ENCODE results near the gene LRRC8A. TPM values are rescaled to one million over a fixed set of nuclear protein-coding genes. Genes with fewer than 3 reads are reported as not detected.
"Not testable (repeated sequence)": the region's sequence is repeated elsewhere in the genome, so short reads cannot be mapped to it uniquely, and the experiment has no call there.

LRRC8A gene
- total RNA-seq, 2 experiments from 2014 or later = 13.1 to 13.2 TPM

- DNase-seq; H3K27ac Mint-ChIP-seq; H3K4me1 Mint-ChIP-seq (ENCODE audit: low read depth); H3K9me3 Mint-ChIP-seq; intact Hi-C loops (cut with micrococcal nuclease); H3K27me3 Mint-ChIP-seq (ENCODE audit: low read depth); H3K4me3 Mint-ChIP-seq: not testable (repeated sequence)
- H3K36me3 Mint-ChIP-seq (ENCODE audit: low read depth) = peaks cover 14% of the 10 kb centered on the region
- CTCF ChIA-PET = interaction anchor here (2.0 kb wide), 1 partner anchor 77 kb away, joined by 13 read pairs; no protein-coding TSS in a partner anchor
These were observed 30.9 kb upstream of the LRRC8A start for GRCh38 chr9:128851024-128851423.

GRCh38 chr9:128851779-128852600 lies 29.9 kb upstream of the LRRC8A start:
- H3K36me3 Mint-ChIP-seq (ENCODE audit: low read depth) = peaks cover 15% of the 10 kb centered on the region
- H3K4me1 Mint-ChIP-seq (ENCODE audit: low read depth); H3K9me3 Mint-ChIP-seq; intact Hi-C loops (cut with micrococcal nuclease); H3K4me3 Mint-ChIP-seq; H3K27ac Mint-ChIP-seq; H3K27me3 Mint-ChIP-seq (ENCODE audit: low read depth): not testable (repeated sequence)
- peak; percentile 27 for DNase-seq
- CTCF ChIA-PET = interaction anchor here (1.0 to 2.0 kb wide), 4 partner anchors 10 to 76 kb away, joined by 3 to 13 read pairs (median 4); partner anchors contain the start of gene ENDOG

- DNase-seq; H3K4me1 Mint-ChIP-seq (ENCODE audit: low read depth); H3K4me3 Mint-ChIP-seq; H3K9me3 Mint-ChIP-seq; H3K27ac Mint-ChIP-seq; H3K27me3 Mint-ChIP-seq (ENCODE audit: low read depth); intact Hi-C loops (cut with micrococcal nuclease): not testable (repeated sequence)
- peaks cover 14% of the 10 kb centered on the region for H3K36me3 Mint-ChIP-seq (ENCODE audit: low read depth)
- CTCF ChIA-PET = interaction anchor here (1.0 to 2.0 kb wide), 4 partner anchors 9 to 76 kb away, joined by 3 to 13 read pairs (median 4); partner anchors contain the start of gene ENDOG
These were observed 29.3 kb upstream of the LRRC8A start for GRCh38 chr9:128852646-128853045.

GRCh38 chr9:128854454-128854853 lies 27.5 kb upstream of the LRRC8A start:
- H3K36me3 Mint-ChIP-seq (ENCODE audit: low read depth) = peaks cover 13% of the 10 kb centered on the region
- H3K9me3 Mint-ChIP-seq; H3K27ac Mint-ChIP-seq; H3K4me1 Mint-ChIP-seq (ENCODE audit: low read depth); intact Hi-C loops (cut with micrococcal nuclease); CTCF ChIA-PET; H3K4me3 Mint-ChIP-seq; H3K27me3 Mint-ChIP-seq (ENCODE audit: low read depth); DNase-seq: not testable (repeated sequence)

GRCh38 chr9:128858476-128858875 lies 23.5 kb upstream of the LRRC8A start:
- intact Hi-C loops (cut with micrococcal nuclease); H3K36me3 Mint-ChIP-seq (ENCODE audit: low read depth); CTCF ChIA-PET; H3K4me3 Mint-ChIP-seq; H3K27me3 Mint-ChIP-seq (ENCODE audit: low read depth); H3K27ac Mint-ChIP-seq; H3K9me3 Mint-ChIP-seq; H3K4me1 Mint-ChIP-seq (ENCODE audit: low read depth); DNase-seq: not testable (repeated sequence)

- H3K9me3 Mint-ChIP-seq = no peaks in the 10 kb centered on the region
- no peak overlapping the region for H3K4me3 Mint-ChIP-seq
- H3K4me1 Mint-ChIP-seq (ENCODE audit: low read depth) = peaks cover 9% of the 10 kb centered on the region
- no peak for DNase-seq
- H3K36me3 Mint-ChIP-seq (ENCODE audit: low read depth) = peaks cover 3% of the 10 kb centered on the region
- H3K27me3 Mint-ChIP-seq (ENCODE audit: low read depth) = no peaks in the 10 kb centered on the region
- no peak overlapping the region for H3K27ac Mint-ChIP-seq
- CTCF ChIA-PET = interaction anchor here (1.4 to 8.0 kb wide), 3 partner anchors 18 to 66 kb away, joined by 3 to 109 read pairs (median 9); no protein-coding TSS in a partner anchor
- intact Hi-C loops (cut with micrococcal nuclease) = no loop called here
These were observed 21.0 kb upstream of the LRRC8A start for GRCh38 chr9:128860937-128861336.

GRCh38 chr9:128861501-128861900 lies 20.4 kb upstream of the LRRC8A start:
- CTCF ChIA-PET = interaction anchor here (0.8 to 8.0 kb wide), 7 partner anchors 14 to 66 kb away, joined by 3 to 109 read pairs (median 4); partner anchors contain the start of gene ENDOG
- Mint-ChIP-seq H3K27me3 (ENCODE audit: low read depth) (no peaks in the 10 kb centered on the region), H3K27ac (no peak overlapping the region), H3K4me3 (no peak overlapping the region), H3K36me3 (ENCODE audit: low read depth) (peaks cover 1% of the 10 kb centered on the region), H3K4me1 (ENCODE audit: low read depth) (peaks cover 9% of the 10 kb centered on the region), H3K9me3 (no peaks in the 10 kb centered on the region)
- no peak for DNase-seq
- intact Hi-C loops (cut with micrococcal nuclease) = no loop called here

GRCh38 chr9:128862401-128862851 lies 19.5 kb upstream of the LRRC8A start:
- H3K4me3 Mint-ChIP-seq = no peak overlapping the region
- no peak overlapping the region for H3K27ac Mint-ChIP-seq
- no peaks in the 10 kb centered on the region for H3K9me3 Mint-ChIP-seq
- intact Hi-C loops (cut with micrococcal nuclease) = no loop called here
- DNase-seq = no peak
- CTCF ChIA-PET = interaction anchor here (0.7 to 8.0 kb wide), 8 partner anchors 10 to 65 kb away, joined by 3 to 109 read pairs (median 4); partner anchors contain the start of gene ENDOG
- peaks cover 1% of the 10 kb centered on the region for H3K36me3 Mint-ChIP-seq (ENCODE audit: low read depth)
- H3K27me3 Mint-ChIP-seq (ENCODE audit: low read depth) = no peaks in the 10 kb centered on the region
- peaks cover 9% of the 10 kb centered on the region for H3K4me1 Mint-ChIP-seq (ENCODE audit: low read depth)

GRCh38 chr9:128863647-128864046 lies 18.3 kb upstream of the LRRC8A start:
- CTCF ChIA-PET = interaction anchor here (0.6 to 8.0 kb wide), 5 partner anchors 11 to 206 kb away, joined by 3 to 109 read pairs (median 4); partner anchors contain the start of gene PHYHD1

GRCh38 chr9:128870128-128870940 lies 11.6 kb upstream of the LRRC8A start:
- Mint-ChIP-seq H3K27me3 (ENCODE audit: low read depth) (no peaks in the 10 kb centered on the region), H3K4me3 (no peak overlapping the region), H3K4me1 (ENCODE audit: low read depth) (peaks cover 9% of the 10 kb centered on the region), H3K36me3 (ENCODE audit: low read depth) (peaks cover 6% of the 10 kb centered on the region), H3K9me3 (no peaks in the 10 kb centered on the region), H3K27ac (no peak overlapping the region)
- intact Hi-C loops (cut with micrococcal nuclease) = no loop called here
- no peak for DNase-seq
- CTCF ChIA-PET = interaction anchor here (1.0 to 2.4 kb wide), 2 partner anchors 56 to 58 kb away, joined by 3 to 13 read pairs; no protein-coding TSS in a partner anchor

More at GRCh38 chr9:128863647-128864046, 18.3 kb upstream of the LRRC8A start:
- no peaks in the 10 kb centered on the region for H3K27me3 Mint-ChIP-seq (ENCODE audit: low read depth)
- no peak overlapping the region for H3K4me3 Mint-ChIP-seq
- no peak overlapping the region for H3K27ac Mint-ChIP-seq
- H3K4me1 Mint-ChIP-seq (ENCODE audit: low read depth) = peaks cover 9% of the 10 kb centered on the region
- no peaks in the 10 kb centered on the region for H3K9me3 Mint-ChIP-seq
- no peaks in the 10 kb centered on the region for H3K36me3 Mint-ChIP-seq (ENCODE audit: low read depth)
- DNase-seq = peak; percentile 90
- intact Hi-C loops (cut with micrococcal nuclease) = loop anchor here (1.0 kb wide), 2 partner anchors 39 to 65 kb away; no protein-coding TSS in a partner anchor

- intact Hi-C loops (cut with micrococcal nuclease); H3K4me3 Mint-ChIP-seq; H3K4me1 Mint-ChIP-seq (ENCODE audit: low read depth); H3K27ac Mint-ChIP-seq; H3K9me3 Mint-ChIP-seq; H3K27me3 Mint-ChIP-seq (ENCODE audit: low read depth); DNase-seq; H3K36me3 Mint-ChIP-seq (ENCODE audit: low read depth): not testable (repeated sequence)
- CTCF ChIA-PET = interaction anchor here (1.0 to 2.4 kb wide), 2 partner anchors 55 to 57 kb away, joined by 3 to 13 read pairs; no protein-coding TSS in a partner anchor
These were observed 11.0 kb upstream of the LRRC8A start for GRCh38 chr9:128870941-128871265.

GRCh38 chr9:128877852-128878251 lies 4.1 kb upstream of the LRRC8A start:
- H3K9me3 Mint-ChIP-seq = no peaks in the 10 kb centered on the region
- peaks cover 5% of the 10 kb centered on the region for H3K36me3 Mint-ChIP-seq (ENCODE audit: low read depth)
- CTCF ChIA-PET = interaction anchor here (0.9 to 2.3 kb wide), 10 partner anchors 10 to 253 kb away, joined by 3 to 20 read pairs (median 6); partner anchors contain the start of genes ENDOG and ZDHHC12
- intact Hi-C loops (cut with micrococcal nuclease) = no loop called here
- H3K4me1 Mint-ChIP-seq (ENCODE audit: low read depth) = peaks cover 25% of the 10 kb centered on the region
- no peak overlapping the region for H3K27ac Mint-ChIP-seq
- no peak for DNase-seq
- no peaks in the 10 kb centered on the region for H3K27me3 Mint-ChIP-seq (ENCODE audit: low read depth)
- no peak overlapping the region for H3K4me3 Mint-ChIP-seq
